Activated T-helper 2 cell treated with anti-CD3 and anti-CD28 coated beads, Interferon-gamma antibody, Interleukin-2, Interleukin-4, amounts not matched to agents 10 μg/mL and 5 μg/mL and 100 μg/mL, durations not matched to agents 14 hours and 24 hours and 36 hours (primary cell): ENCODE data around the gene FBRS. TPM values are rescaled to one million over a fixed set of nuclear protein-coding genes. Genes with fewer than 3 reads are reported as not detected.
A peak's percentile ranks its signal among the peaks of the same experiment; 100 is the strongest.
"Not testable (repeated sequence)": the region's sequence is repeated elsewhere in the genome, so short reads cannot be mapped to it uniquely, and the experiment has no call there.

Experiments
- DNase-seq: peaks from one replicate; pipeline ENCODE4 v3.0.0; 2021; ENCODE audit warnings: low spot score
- H3K27ac Mint-ChIP-seq: one replicate; pipeline ENCODE4 v1.8.0; 2021; ENCODE audit warnings: mixed read lengths
- H3K27me3 Mint-ChIP-seq: one replicate; pipeline ENCODE4 v1.8.0; 2021; ENCODE audit warnings: low read depth, mixed read lengths
- H3K36me3 Mint-ChIP-seq: one replicate; pipeline ENCODE4 v1.8.0; 2021; ENCODE audit warnings: low read depth, mixed read lengths
- H3K4me1 Mint-ChIP-seq: one replicate; pipeline ENCODE4 v1.8.0; 2021; ENCODE audit warnings: low read depth, mixed read lengths
- H3K4me3 Mint-ChIP-seq: one replicate; pipeline ENCODE4 v1.8.0; 2021; ENCODE audit warnings: low read depth, mild to moderate bottlenecking, moderate library complexity, mixed read lengths
- H3K9me3 Mint-ChIP-seq: one replicate; pipeline ENCODE4 v1.8.0; 2021; ENCODE audit warnings: mixed read lengths
- intact Hi-C: fragments of 100-400 bp; cut with micrococcal nuclease; formaldehyde crosslinking; loops from one replicate; pipeline ENCODE4 v1.15.1; 2023
- total RNA-seq: library from RNA; stranded (reverse); gene quantifications from 2 replicates; pipeline ENCODE4 v1.2.3, GENCODE V29; 2022

The FBRS gene
- total RNA-seq, 1 donor from 2014 or later: 107 TPM

DNA sequence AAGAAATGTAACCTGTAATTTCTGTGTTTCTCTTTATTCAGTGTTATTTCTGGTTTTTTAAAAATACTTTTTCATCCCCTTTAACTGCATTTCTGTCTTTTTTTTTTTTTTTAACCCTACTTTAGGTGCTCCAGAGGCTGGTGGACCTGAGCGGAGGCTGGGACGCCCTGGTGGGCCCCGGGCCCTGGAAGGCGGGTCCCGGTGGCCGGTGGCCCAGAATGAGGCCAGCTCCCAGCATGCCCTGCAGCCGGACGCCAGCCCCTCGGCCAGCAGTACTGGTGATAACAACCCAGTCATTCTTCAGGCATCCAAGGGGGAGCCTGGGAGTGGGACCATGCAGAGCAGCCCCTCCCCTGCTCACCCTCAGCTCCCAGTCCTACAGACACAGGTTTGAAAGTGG is 42.3 kb downstream of the FBRS start:
- H3K36me3 Mint-ChIP-seq: peaks cover 50% of the 10 kb centered on the region
- peak overlapping the region; percentile 100 for H3K4me3 Mint-ChIP-seq
- H3K27ac Mint-ChIP-seq: no peak overlapping the region
- no peaks in the 10 kb centered on the region for H3K9me3 Mint-ChIP-seq
- no peak for DNase-seq
- peaks cover 19% of the 10 kb centered on the region for H3K4me1 Mint-ChIP-seq
- intact Hi-C loops: no loop called here
- H3K27me3 Mint-ChIP-seq: no peaks in the 10 kb centered on the region

DNA sequence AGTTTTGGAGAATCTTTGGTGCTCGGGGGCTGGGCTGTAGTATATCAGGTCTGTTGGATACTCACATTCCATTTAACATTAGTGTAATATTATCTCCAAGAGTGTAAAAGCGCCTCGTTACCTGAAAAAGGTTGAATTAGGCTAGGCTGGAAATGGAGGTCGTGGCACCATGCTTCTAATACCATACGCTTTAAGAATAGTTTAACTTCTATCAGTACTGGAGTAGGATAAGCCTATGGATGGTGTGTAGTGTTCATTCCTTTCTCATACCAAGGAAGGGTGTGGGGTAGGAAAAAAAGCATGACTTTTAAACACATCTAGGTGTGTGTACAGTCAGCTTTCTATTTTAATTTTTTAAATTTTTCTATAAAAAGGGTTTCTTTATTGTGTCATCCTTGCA is 42.7 kb downstream of the FBRS start:
- H3K27ac Mint-ChIP-seq: no peak overlapping the region
- H3K9me3 Mint-ChIP-seq: no peaks in the 10 kb centered on the region
- peaks cover 19% of the 10 kb centered on the region for H3K4me1 Mint-ChIP-seq
- peaks cover 54% of the 10 kb centered on the region for H3K36me3 Mint-ChIP-seq
- no peaks in the 10 kb centered on the region for H3K27me3 Mint-ChIP-seq
- DNase-seq: no peak
- no peak overlapping the region for H3K4me3 Mint-ChIP-seq
- intact Hi-C loops: no loop called here

DNA sequence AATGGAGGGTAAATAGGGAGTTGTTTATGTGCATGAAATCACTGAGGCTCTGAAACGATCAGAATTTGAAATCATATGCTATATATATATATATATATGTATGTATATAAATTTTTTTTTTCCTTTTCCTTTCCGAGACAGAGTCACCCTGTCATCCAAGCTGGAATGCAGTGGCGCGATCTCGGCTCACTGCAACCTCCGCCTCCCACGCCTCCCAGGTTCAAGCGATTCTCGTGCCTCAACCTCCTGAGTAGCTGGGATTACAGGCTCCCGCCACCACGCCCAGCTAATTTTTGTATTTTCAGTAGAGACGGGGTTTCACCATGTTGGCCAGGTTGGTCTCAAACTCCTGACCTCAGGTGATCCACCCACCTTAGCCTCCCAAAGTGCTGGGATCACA is 44.8 kb downstream of the FBRS start:
- H3K27me3 Mint-ChIP-seq, intact Hi-C loops, DNase-seq, H3K27ac Mint-ChIP-seq, H3K9me3 Mint-ChIP-seq, H3K4me3 Mint-ChIP-seq: not testable (repeated sequence)
- Mint-ChIP-seq H3K4me1 (peaks cover 10% of the 10 kb centered on the region), H3K36me3 (peaks cover 73% of the 10 kb centered on the region)

DNA sequence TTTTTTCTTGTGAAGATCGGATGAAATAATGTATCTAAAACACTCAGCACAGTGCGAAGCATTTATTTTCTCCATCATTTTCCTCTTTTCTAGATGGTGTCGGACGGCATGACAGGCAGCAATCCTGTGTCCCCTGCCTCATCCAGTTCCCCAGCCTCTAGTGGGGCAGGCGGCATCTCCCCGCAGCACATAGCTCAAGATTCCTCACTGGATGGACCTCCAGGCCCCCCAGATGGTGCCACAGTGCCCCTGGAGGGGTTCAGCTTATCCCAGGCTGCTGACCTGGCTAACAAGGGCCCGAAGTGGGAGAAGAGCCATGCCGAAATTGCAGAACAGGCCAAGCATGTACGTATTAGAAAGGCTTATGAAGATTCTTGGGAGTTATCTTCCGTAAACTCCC is 45.7 kb downstream of the FBRS start:
- Mint-ChIP-seq H3K36me3 (peaks cover 78% of the 10 kb centered on the region), H3K27me3 (no peaks in the 10 kb centered on the region), H3K9me3 (no peaks in the 10 kb centered on the region), H3K4me3 (no peak overlapping the region), H3K4me1 (peaks cover 10% of the 10 kb centered on the region), H3K27ac (no peak overlapping the region)
- intact Hi-C loops: no loop called here
- DNase-seq: no peak

DNA sequence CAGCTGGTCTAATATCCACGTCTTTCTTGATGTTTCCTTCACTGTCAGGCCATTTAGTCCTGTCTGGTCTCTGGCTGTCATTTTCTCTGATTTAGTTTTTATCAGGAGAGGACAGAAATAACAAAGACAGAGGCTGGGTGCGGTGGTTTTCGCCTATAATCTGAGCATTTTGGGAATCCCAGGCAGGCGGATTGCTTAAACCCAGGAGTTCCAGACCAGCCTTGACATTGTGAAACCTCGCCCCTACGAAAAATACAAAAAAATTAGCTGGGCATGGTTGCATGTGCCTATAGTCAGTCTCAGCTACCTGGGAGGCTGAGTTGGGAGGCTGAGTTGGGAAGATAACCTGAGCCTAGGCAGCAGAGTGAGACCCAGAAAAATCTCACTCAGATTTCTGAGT is 47.8 kb downstream of the FBRS start:
- no peak overlapping the region for H3K27ac Mint-ChIP-seq
- DNase-seq: no peak
- H3K27me3 Mint-ChIP-seq: no peaks in the 10 kb centered on the region
- no peak overlapping the region for H3K4me3 Mint-ChIP-seq
- no peaks in the 10 kb centered on the region for H3K4me1 Mint-ChIP-seq
- intact Hi-C loops: no loop called here
- H3K36me3 Mint-ChIP-seq: peaks cover 80% of the 10 kb centered on the region
- H3K9me3 Mint-ChIP-seq: no peaks in the 10 kb centered on the region

DNA sequence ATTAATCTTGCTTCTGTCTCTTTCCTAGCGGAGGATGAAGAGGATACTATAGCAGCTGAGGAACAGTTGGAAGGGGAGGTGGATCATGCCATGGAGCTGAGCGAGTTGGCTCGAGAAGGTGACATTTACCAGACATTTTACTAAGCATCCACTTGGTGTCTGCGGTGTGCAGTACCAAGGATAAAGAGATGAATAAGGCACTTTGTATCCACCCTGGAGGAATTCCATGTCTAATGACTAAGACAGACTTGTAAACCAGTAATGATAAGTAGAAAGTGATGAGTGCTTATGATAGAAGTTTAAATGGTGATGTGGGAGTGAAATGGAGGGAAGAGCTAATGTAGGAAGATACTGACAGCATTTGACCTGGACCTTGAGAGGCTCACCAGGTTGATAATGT is 52.7 kb downstream of the FBRS start:
- H3K27ac Mint-ChIP-seq: no peak overlapping the region
- intact Hi-C loops: no loop called here
- H3K9me3 Mint-ChIP-seq: no peaks in the 10 kb centered on the region
- no peak for DNase-seq
- no peak overlapping the region for H3K4me3 Mint-ChIP-seq
- H3K36me3 Mint-ChIP-seq: peaks cover 87% of the 10 kb centered on the region
- peaks cover 20% of the 10 kb centered on the region for H3K4me1 Mint-ChIP-seq
- no peaks in the 10 kb centered on the region for H3K27me3 Mint-ChIP-seq

DNA sequence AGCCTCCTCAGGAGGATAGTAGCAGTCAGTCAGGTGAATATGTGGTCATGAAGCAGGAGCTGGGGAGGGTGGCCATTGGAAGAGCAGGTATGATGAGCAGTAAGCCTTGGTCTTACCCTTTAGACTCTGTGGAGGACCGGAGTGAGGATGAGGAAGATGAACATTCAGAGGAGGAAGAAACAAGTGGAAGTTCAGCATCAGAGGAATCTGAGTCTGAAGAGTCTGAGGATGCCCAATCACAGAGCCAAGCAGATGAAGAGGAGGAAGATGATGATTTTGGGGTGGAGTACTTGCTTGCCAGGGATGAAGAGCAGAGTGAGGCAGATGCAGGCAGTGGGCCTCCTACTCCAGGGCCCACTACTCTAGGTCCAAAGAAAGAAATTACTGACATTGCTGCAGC is 53.5 kb downstream of the FBRS start:
- no peaks in the 10 kb centered on the region for H3K9me3 Mint-ChIP-seq
- H3K36me3 Mint-ChIP-seq: peaks cover 89% of the 10 kb centered on the region
- peak overlapping the region; percentile 19 for H3K27ac Mint-ChIP-seq
- H3K4me1 Mint-ChIP-seq: peaks cover 27% of the 10 kb centered on the region
- H3K4me3 Mint-ChIP-seq: no peak overlapping the region
- no peaks in the 10 kb centered on the region for H3K27me3 Mint-ChIP-seq
- no peak for DNase-seq
- intact Hi-C loops: no loop called here

DNA sequence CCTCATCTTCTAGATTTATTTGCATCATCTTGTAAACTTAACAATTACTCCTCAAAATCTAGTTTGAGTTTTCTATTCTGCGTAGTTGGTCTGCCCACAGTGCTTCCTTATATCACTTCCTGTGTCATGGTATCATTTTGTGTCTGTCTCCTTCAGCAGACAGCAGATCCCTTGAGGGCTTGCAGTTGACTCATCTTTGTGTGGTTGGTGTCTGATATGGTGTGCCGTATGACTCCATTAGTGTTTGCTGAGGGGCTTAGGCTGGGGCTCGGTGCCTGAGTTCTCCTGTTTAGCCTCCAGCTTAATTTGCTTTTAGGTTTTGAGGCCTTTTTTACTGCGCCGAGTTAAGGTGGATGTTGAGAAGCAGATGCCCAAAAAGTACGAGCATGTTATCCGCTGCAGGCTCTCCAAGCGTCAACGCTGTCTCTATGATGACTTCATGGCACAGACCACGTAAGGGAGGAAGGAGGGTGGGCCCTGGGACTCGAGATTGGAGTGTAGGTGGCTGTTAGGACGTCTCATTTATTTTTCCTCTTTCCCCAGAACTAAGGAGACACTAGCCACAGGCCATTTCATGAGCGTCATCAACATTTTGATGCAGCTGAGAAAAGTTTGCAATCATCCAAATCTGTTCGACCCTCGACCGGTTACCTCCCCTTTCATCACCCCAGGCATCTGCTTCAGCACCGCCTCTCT is 57.7 kb downstream of the FBRS start:
- peaks cover 80% of the 10 kb centered on the region for H3K36me3 Mint-ChIP-seq
- DNase-seq: peak; percentile 20
- intact Hi-C loops: no loop called here
- peak overlapping the region; percentile 94 for H3K27ac Mint-ChIP-seq
- peak overlapping the region; percentile 64 for H3K4me3 Mint-ChIP-seq
- H3K9me3 Mint-ChIP-seq: no peaks in the 10 kb centered on the region
- H3K27me3 Mint-ChIP-seq: no peaks in the 10 kb centered on the region
- peaks cover 30% of the 10 kb centered on the region for H3K4me1 Mint-ChIP-seq

DNA sequence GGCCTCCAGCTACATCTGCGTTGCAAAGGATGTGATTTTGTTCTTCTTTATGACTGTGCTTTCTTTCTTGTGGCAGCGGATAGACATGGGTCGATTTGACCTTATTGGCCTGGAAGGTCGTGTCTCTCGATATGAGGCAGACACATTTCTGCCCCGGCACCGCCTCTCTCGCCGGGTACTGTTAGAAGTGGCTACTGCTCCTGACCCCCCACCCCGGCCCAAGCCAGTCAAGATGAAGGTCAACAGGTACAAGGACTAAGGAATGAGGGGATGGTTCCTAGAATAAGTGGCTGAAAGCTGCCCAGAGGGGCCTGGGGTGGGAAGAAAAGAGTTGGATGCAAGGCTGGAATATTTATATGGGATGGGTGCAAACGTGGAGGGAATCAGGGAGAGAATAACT is 61.9 kb downstream of the FBRS start:
- Mint-ChIP-seq H3K27me3 (no peaks in the 10 kb centered on the region), H3K4me3 (no peak overlapping the region), H3K9me3 (no peaks in the 10 kb centered on the region), H3K27ac (no peak overlapping the region), H3K36me3 (peaks cover 86% of the 10 kb centered on the region), H3K4me1 (peaks cover 15% of the 10 kb centered on the region)
- intact Hi-C loops: no loop called here
- DNase-seq: no peak

Other genes starting within 250 kb of the FBRS start
- 127 and 128 TPM in 2 replicates for gene DCTPP1, start 228.4 kb upstream of the FBRS start, total RNA-seq
- gene SEPHS2, start 212.6 kb upstream of the FBRS start, total RNA-seq: 82.9 and 84.1 TPM in 2 replicates
- 292 and 293 TPM in 2 replicates for gene ITGAL, start 185.7 kb upstream of the FBRS start, total RNA-seq
- gene ZNF768, start 131.9 kb upstream of the FBRS start, total RNA-seq: 16.9 and 17.1 TPM in 2 replicates
- 11.8 and 11.9 TPM in 2 replicates for gene ZNF747, start 123.6 kb upstream of the FBRS start, total RNA-seq
- 14.5 and 14.6 TPM in 2 replicates for gene ZNF764, start 100.1 kb upstream of the FBRS start, total RNA-seq
- 8.7 and 9.2 TPM in 2 replicates for gene ZNF688, start 86.7 kb upstream of the FBRS start, total RNA-seq
- gene ZNF785, start 72.7 kb upstream of the FBRS start, total RNA-seq: 18.9 and 22.2 TPM in 2 replicates
- 11.4 and 12.4 TPM in 2 replicates for gene ZNF689, start 48.0 kb upstream of the FBRS start, total RNA-seq
- 84.0 and 90.5 TPM in 2 replicates for gene PRR14, start 7.5 kb upstream of the FBRS start, total RNA-seq
- gene SRCAP, start 40.7 kb downstream of the FBRS start, total RNA-seq: 83.6 TPM in 2 replicates
- gene PHKG2, start 90.0 kb downstream of the FBRS start, total RNA-seq: 38.1 and 41.6 TPM in 2 replicates
- 2.3 and 2.8 TPM in 2 replicates for gene CFAP119, start 103.6 kb downstream of the FBRS start, total RNA-seq
- 83.8 and 91.6 TPM in 2 replicates for gene RNF40, start 103.9 kb downstream of the FBRS start, total RNA-seq
- 0.78 and 0.82 TPM in 2 replicates for gene ZNF629, start 128.8 kb downstream of the FBRS start, total RNA-seq
- 26.8 and 27.1 TPM in 2 replicates for gene BCL7C, start 235.6 kb downstream of the FBRS start, total RNA-seq
- gene CTF1, start 238.2 kb downstream of the FBRS start, total RNA-seq: 0.21 and 0.30 TPM in 2 replicates